Motor neuron (in vitro differentiated cells): ENCODE results near the gene ENPP1. TPM values are rescaled to one million over a fixed set of nuclear protein-coding genes. Genes with fewer than 3 reads are reported as not detected.
"Not testable (repeated sequence)": the region's sequence is repeated elsewhere in the genome, so short reads cannot be mapped to it uniquely, and the experiment has no call there.

ENCODE experiments used
- ATAC-seq, 8 experiments: fragments of 200-7000 bp; cut with Tn5 transposase; replicated peaks in 6 of 8; 2 replicates each; pipeline ENCODE4 v1.8.0; 2021; ENCODE audit warnings: mild to moderate bottlenecking in 8 of 8, moderate library complexity in 8 of 8
- H3K27ac ChIP-seq, 2 donors: fragments of 250-450 bp; sonication (Bioruptor Pico); 2 replicates each; pipeline ENCODE4 v1.9.0; 2021; ENCODE audit warnings: antibody characterized with exemption in 2 of 2, mild to moderate bottlenecking in 2 of 2, moderate library complexity in 1 of 2
- H3K4me1 ChIP-seq, 2 donors: fragments of 250-450 bp; sonication (Bioruptor Pico); replicated peaks in 1 of 2; 2 replicates each; pipeline ENCODE4 v1.6.1; 2021; ENCODE audit warnings: antibody characterized with exemption in 2 of 2, mild to moderate bottlenecking in 2 of 2, moderate library complexity in 1 of 2
- H3K4me3 ChIP-seq, 5 donors: fragments of 250-450 bp; sonication (Bioruptor Pico); 2 replicates each; pipeline ENCODE4 v1.9.0; 2021; ENCODE audit warnings: antibody characterized with exemption in 5 of 5, mild to moderate bottlenecking in 5 of 5, moderate library complexity in 4 of 5
- WGBS, 10 experiments: fragments of 450-650 bp; shearing (Covaris generic); methylation state at CpG; one replicate each; pipeline ENCODE4 v1.0.0; 2022; 5-methylcytosine and 5-hydroxymethylcytosine counted together
- in situ Hi-C, 9 experiments: fragments of 400-800 bp; cut with MboI; loops; one replicate each; pipeline ENCODE4 v1.15.0; 2021; ENCODE audit warnings: low sequenced_read_pairs in 9 of 9, low pct_unique_long_range_greater_than_20kb in 2 of 9; ENCODE audit not compliant: unreplicated experiment in 9 of 9
- total RNA-seq, 8 experiments: library from RNA; unstranded; fragments of 300-600 nt; gene quantifications; 2 replicates each; pipeline versions ENCODE4 v1.2.3 to v1.2.4, GENCODE V29; 2022

ENPP1 gene
- total RNA-seq, 8 experiments from 2014 or later: 1.0 to 40.2 (median 2.5) TPM

DNA sequence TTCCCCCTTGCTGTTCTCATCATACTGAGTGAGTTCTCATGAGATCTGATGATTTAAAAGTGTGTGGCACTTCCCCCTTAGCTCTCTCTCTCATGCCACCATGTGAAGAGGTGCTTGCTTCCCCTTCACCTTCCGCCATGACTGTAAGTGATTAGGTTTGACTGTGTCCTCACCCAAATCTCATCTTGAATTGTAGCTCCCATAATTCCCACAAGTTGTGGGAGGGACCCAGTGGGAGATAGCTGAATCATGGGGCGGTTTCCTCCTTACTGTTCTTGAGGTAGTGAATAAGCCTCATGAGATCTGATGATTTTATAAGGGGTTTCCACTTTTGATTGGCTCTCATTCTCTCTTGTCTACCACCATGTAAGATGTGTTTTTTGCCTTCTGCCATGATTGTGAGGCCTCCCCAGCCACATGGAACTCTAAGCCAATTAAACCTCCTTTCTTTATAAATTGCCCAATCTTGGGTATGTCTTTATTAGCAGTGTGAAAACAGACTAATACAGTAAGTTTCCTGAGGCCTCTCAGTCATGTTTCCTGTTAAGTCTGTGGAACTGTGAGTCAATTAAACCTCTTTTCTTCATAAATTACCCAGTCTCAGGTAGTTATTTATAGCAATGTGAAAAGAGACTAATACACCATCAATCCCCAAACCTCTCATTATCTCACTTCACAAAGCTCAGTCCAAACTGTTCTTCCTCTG, 108.4 kb downstream of the ENPP1 start:
- in situ Hi-C loops: loop anchor here in 7 of 9 experiments (10.0 to 25.0 kb wide), 4 partner anchors 221 to 571 kb away; no protein-coding TSS in a partner anchor
- 71 to 100% (median 100%) methylated on average over 1 to 2 of the region's 2 CpGs; no CpG with 5 or more reads in 5 of the 10 experiments for WGBS, 10 experiments
- not testable (repeated sequence) for ATAC-seq

DNA sequence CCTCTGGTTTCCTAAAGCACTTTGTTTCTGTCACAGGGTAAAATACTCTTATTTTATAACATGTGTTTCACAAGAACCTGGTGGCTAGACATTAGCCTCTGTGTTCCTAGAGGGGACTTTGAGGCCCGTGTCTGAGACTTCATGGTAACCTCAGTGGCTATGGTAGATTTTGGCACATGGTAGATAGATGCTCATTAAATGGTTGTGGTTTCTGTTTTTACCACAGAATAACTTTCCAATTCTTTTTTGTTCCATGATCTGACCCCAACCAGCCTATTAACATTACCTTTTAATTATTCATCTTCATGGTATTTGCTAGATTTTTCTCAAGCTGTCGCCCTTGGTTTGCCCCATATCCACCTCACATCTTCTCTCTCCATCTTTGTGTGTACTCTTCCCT, 109.0 kb downstream of the ENPP1 start:
- ATAC-seq: no peak
- no peak overlapping the region for H3K4me3 ChIP-seq
- H3K4me1 ChIP-seq: no peaks in the 10 kb centered on the region
- in situ Hi-C loops: loop anchor here in 7 of 9 experiments (10.0 to 25.0 kb wide), 4 partner anchors 222 to 570 kb away; no protein-coding TSS in a partner anchor
- H3K27ac ChIP-seq: no peak overlapping the region
- WGBS, 10 experiments: 0 to 100% (median 72%) methylated on average over 1 to 2 of the region's 2 CpGs; no CpG with 5 or more reads in 3 of the 10 experiments

More for the DNA sequence above, 108.4 kb downstream of the ENPP1 start:
- not testable (repeated sequence) for H3K4me1 ChIP-seq, H3K4me3 ChIP-seq, H3K27ac ChIP-seq

DNA sequence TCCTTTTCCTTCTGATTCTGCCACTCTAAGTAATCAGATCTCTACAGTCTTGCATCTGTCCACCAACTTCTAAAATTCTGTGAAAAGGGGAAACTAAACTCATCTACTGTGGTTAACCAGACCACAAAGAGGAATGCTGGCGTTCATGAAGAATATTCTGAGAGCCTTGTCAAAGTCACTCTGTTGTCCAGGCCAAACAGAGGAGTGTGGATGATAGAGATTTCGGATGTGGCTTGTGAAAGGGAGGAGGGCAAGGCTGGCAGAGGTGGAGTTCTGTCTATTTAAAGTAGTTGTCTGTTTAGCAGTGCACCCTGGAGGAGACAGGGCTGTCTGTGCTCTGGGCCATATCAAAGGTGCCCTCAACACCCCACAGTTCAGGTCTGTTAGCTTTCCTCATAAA, 109.5 kb downstream of the ENPP1 start:
- Histone ChIP-seq H3K27ac (no peak overlapping the region), H3K4me1 (no peaks in the 10 kb centered on the region), H3K4me3 (no peak overlapping the region)
- no peak for ATAC-seq
- in situ Hi-C loops: loop anchor here in 7 of 9 experiments (10.0 to 25.0 kb wide), 4 partner anchors 223 to 570 kb away; no protein-coding TSS in a partner anchor
- 40 to 100% (median 83%) methylated on average over 1 to 2 of the region's 2 CpGs; no CpG with 5 or more reads in 1 of the 10 experiments for WGBS, 10 experiments

GRCh38 chr6:131917763-131918649, 110.2 kb downstream of the ENPP1 start:
- ATAC-seq: no peak
- Histone ChIP-seq H3K27ac (no peak overlapping the region), H3K4me3 (no peak overlapping the region), H3K4me1 (no peaks in the 10 kb centered on the region)
- WGBS, 10 experiments: 10 to 87% (median 58%) methylated on average over 1 to 5 of the region's 6 CpGs; no CpG with 5 or more reads in 2 of the 10 experiments
- in situ Hi-C loops: loop anchor here in 7 of 9 experiments (10.0 to 25.0 kb wide), 4 partner anchors 223 to 569 kb away; no protein-coding TSS in a partner anchor

GRCh38 chr6:131918650-131919355, 111.0 kb downstream of the ENPP1 start:
- ATAC-seq: no peak
- 30 to 96% (median 77%) methylated on average over 1 to 7 of the region's 9 CpGs; no CpG with 5 or more reads in 5 of the 10 experiments for WGBS, 10 experiments
- no peaks in the 10 kb centered on the region for H3K4me1 ChIP-seq
- in situ Hi-C loops: loop anchor here in 7 of 9 experiments (10.0 to 25.0 kb wide), 4 partner anchors 224 to 568 kb away; no protein-coding TSS in a partner anchor
- no peak overlapping the region for H3K27ac ChIP-seq
- H3K4me3 ChIP-seq: no peak overlapping the region

- 58 to 100% (median 75%) methylated on average over 1 to 3 of the region's 3 CpGs; no CpG with 5 or more reads in 3 of the 10 experiments for WGBS, 10 experiments
- ATAC-seq: no peak
- no peaks in the 10 kb centered on the region for H3K4me1 ChIP-seq
- H3K4me3 ChIP-seq: no peak overlapping the region
- no peak overlapping the region for H3K27ac ChIP-seq
- in situ Hi-C loops: loop anchor here in 6 of 9 experiments (25.0 kb wide), 3 partner anchors 233 to 567 kb away; no protein-coding TSS in a partner anchor
Observed at GRCh38 chr6:131920656-131921055, 112.8 kb downstream of the ENPP1 start.

GRCh38 chr6:131923356-131923755, 115.5 kb downstream of the ENPP1 start:
- H3K27ac ChIP-seq: no peak overlapping the region
- no peak overlapping the region for H3K4me3 ChIP-seq
- H3K4me1 ChIP-seq: no peaks in the 10 kb centered on the region
- 0 to 45% (median 0%) methylated on average over 1 to 2 of the region's 2 CpGs; no CpG with 5 or more reads in 3 of the 10 experiments for WGBS, 10 experiments
- in situ Hi-C loops: loop anchor here in 6 of 9 experiments (25.0 kb wide), 3 partner anchors 236 to 564 kb away; no protein-coding TSS in a partner anchor
- peak in 7 of 8 experiments; percentile 38 to 71 (median 59) for ATAC-seq

DNA sequence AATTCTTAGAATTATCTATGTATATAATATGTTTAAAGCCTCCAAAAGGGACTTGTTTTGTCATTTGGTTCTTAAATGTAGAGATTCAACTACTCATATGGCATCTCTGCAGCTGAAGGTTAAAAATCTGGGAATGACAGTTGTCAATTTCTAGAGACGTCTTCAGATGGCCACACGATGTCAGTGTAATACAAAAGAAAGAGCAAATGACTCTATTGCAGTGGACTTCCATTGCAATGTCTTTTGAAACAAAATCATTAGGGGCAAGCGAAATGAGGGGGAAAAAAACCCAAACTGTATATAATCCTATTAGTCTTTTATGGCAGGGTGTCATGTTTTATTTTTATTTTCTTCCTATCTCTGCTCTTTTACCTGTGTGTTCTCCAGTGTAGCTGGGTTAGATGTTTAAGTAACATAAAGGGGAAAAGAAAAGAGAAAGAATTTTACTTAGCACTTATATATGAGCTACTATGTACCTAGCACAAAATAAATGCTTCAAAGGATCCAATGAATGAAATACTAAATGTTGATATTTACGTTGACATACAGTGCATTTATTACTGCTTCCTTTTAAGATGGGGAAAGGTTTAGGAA, 117.2 kb downstream of the ENPP1 start:
- in situ Hi-C loops: loop anchor here in 6 of 9 experiments (25.0 kb wide), 3 partner anchors 238 to 562 kb away; no protein-coding TSS in a partner anchor
- 0 to 40% (median 29%) methylated on average over 1 to 4 of the region's 4 CpGs; no CpG with 5 or more reads in 1 of the 10 experiments for WGBS, 10 experiments
- H3K4me1 ChIP-seq: no peaks in the 10 kb centered on the region
- no peak overlapping the region for H3K4me3 ChIP-seq
- ATAC-seq: peak in 4 of 8 experiments; percentile 46 to 80 (median 69)
- no peak overlapping the region for H3K27ac ChIP-seq

DNA sequence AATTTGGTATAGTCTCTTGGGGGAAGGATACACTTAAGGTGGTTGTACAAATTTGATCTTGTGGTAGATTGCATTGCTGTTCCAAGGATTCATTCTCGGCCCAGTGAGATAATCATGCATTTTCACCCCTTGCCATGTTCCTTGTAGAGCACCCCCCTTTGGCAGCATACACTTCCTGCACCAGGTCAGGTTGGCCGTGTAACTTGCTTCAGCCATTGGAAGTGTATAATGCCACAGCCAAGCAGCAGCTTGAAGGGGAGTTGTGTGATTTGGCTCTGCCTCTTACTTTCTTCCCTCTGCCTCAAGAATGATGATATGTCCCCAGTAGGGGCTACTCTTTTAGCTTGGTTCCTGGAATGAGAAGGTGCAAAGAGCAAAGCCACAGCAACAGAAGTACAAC, 121.4 kb downstream of the ENPP1 start:
- in situ Hi-C loops: loop anchor here in 1 of 9 experiments (25.0 kb wide), 1 partner anchor 283 kb away; no protein-coding TSS in a partner anchor
- ATAC-seq: peak in 1 of 8 experiments; percentile 53
- Histone ChIP-seq H3K4me1 (no peaks in the 10 kb centered on the region), H3K4me3 (no peak overlapping the region), H3K27ac (no peak overlapping the region)
- 10 to 100% (median 80%) methylated on average over 1 to 2 of the region's 2 CpGs; no CpG with 5 or more reads in 3 of the 10 experiments for WGBS, 10 experiments

- Histone ChIP-seq H3K4me3 (no peak overlapping the region), H3K27ac (no peak overlapping the region), H3K4me1 (no peaks in the 10 kb centered on the region)
- no peak for ATAC-seq
- in situ Hi-C loops: loop anchor here in 1 of 9 experiments (25.0 kb wide), 1 partner anchor 282 kb away; no protein-coding TSS in a partner anchor
- WGBS, 10 experiments: 11 to 100% (median 78%) methylated on average over 1 of the region's 1 CpG; no CpG with 5 or more reads in 1 of the 10 experiments
Observed at GRCh38 chr6:131929976-131930375, 122.2 kb downstream of the ENPP1 start.

DNA sequence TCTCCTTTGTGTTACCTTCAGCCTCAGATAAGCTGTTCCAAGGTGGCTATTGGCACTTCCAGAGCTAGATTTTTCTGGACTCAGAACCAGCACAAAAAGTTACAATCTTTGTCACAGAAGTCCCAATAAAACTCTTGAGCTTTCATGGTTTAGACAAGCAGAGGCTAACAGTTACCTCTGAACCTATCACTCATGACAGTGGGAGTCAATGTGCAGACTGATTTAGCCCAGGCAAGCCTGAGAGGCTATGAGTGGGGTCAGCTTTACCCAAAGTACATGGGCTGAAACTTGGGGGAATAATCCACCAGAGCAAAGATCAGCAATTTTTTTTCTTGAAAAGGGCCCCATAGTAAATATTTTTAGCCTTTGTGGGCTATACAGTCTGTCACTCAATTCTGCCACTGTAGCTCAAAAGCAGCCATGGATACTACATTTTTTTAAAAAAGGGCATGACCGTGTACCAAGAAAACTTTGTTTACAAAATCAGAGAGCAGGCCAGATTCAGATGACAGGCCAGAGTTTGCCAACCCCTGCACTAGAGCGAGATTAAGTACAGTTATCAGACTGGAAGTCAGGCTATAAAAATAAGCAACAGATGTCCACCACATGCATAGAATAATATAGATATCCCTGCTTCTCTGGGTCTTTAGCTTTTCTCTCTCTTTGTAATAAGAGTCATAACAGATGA, 123.4 kb downstream of the ENPP1 start:
- 33 to 100% (median 95%) methylated on average over 1 to 2 of the region's 2 CpGs; no CpG with 5 or more reads in 4 of the 10 experiments for WGBS, 10 experiments
- ATAC-seq: peak in 1 of 8 experiments; percentile 41
- no peaks in the 10 kb centered on the region for H3K4me1 ChIP-seq
- in situ Hi-C loops: loop anchor here in 1 of 9 experiments (25.0 kb wide), 1 partner anchor 281 kb away; no protein-coding TSS in a partner anchor
- no peak overlapping the region for H3K27ac ChIP-seq
- no peak overlapping the region for H3K4me3 ChIP-seq
